ENCODE results near the gene NDC80. TPM values are rescaled to one million over a fixed set of nuclear protein-coding genes. Genes with fewer than 3 reads are reported as not detected.
A peak's percentile ranks its signal among the peaks of the same experiment; 100 is the strongest.

Gene NDC80
- total RNA-seq, 1 donor from 2014 or later, result 3.9 TPM

DNA sequence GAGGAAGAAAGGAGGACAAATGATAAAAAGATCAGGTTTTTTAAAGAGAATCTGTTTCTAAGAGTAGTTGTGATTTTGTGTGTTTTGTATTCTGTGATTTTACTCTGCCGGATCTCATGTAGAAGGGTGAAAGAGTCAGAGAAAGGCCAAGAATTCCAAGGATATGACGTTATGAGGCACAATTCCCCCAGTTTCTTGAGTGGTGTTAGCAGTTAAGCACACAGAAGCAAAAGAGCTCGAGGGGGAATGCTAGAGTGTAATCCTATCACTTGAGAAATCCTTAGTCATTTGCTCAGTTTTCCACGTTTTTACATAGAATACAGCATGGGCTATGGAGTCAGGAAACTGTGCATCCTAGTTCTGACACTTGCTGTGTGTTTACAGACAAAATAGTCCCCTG, 34.9 kb upstream of the NDC80 start:
- Histone ChIP-seq H3K4me1 (peaks cover 32% of the 10 kb centered on the region), H3K36me3 (no peaks in the 10 kb centered on the region), H3K27ac (peak overlapping the region; percentile 75), H3K4me3 (no peak overlapping the region), H3K27me3 (no peaks in the 10 kb centered on the region), H3K9me3 (no peaks in the 10 kb centered on the region)
- intact Hi-C loops (cut with DNase I), result no loop called here
- peak in 1 of 2 donors; percentile 34 for TF ChIP-seq POLR2AphosphoS5 (IDR thresholded peaks at IDR 0.05; ENCODE audit: insufficient read depth in 1 of 2, low read depth in 1 of 2)
- TF ChIP-seq, protein P1, sequence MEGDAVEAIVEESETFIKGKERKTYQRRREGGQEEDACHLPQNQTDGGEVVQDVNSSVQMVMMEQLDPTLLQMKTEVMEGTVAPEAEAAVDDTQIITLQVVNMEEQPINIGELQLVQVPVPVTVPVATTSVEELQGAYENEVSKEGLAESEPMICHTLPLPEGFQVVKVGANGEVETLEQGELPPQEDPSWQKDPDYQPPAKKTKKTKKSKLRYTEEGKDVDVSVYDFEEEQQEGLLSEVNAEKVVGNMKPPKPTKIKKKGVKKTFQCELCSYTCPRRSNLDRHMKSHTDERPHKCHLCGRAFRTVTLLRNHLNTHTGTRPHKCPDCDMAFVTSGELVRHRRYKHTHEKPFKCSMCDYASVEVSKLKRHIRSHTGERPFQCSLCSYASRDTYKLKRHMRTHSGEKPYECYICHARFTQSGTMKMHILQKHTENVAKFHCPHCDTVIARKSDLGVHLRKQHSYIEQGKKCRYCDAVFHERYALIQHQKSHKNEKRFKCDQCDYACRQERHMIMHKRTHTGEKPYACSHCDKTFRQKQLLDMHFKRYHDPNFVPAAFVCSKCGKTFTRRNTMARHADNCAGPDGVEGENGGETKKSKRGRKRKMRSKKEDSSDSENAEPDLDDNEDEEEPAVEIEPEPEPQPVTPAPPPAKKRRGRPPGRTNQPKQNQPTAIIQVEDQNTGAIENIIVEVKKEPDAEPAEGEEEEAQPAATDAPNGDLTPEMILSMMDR (IDR thresholded peaks at IDR 0.05), result no peak
- DNase-seq (ENCODE audit: extremely low spot score in 2 of 2), result no peak

DNA sequence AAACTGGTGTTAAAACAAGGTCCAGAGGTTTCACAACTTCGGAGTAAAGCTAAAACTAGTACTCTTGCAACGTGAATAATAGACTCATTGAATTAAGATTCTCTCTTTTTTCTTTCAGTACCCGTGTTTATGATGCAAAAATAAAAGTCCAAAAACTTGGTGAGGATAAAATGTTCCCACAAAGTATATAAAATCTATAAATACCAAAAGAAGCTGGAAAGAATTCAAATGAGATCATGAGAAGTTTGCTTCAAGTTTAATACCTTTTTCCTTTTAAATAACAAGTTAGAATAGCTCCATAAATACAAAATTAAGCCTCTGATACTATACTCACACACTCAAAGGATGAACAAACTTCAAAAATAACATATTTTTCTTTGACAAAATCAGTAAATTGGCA, 34.1 kb upstream of the NDC80 start:
- Histone ChIP-seq H3K4me1 (peaks cover 32% of the 10 kb centered on the region), H3K4me3 (no peak overlapping the region), H3K27me3 (no peaks in the 10 kb centered on the region), H3K27ac (peak overlapping the region; percentile 75), H3K36me3 (no peaks in the 10 kb centered on the region), H3K9me3 (no peaks in the 10 kb centered on the region)
- DNase-seq (ENCODE audit: extremely low spot score in 2 of 2), result no peak
- intact Hi-C loops (cut with DNase I), result no loop called here
- TF ChIP-seq POLR2A (IDR thresholded peaks at IDR 0.05) (no peak), POLR2AphosphoS5 (IDR thresholded peaks at IDR 0.05; ENCODE audit: insufficient read depth in 1 of 2, low read depth in 1 of 2) (no peak)
- TF ChIP-seq, protein P1 (IDR thresholded peaks at IDR 0.05), result no peak

DNA sequence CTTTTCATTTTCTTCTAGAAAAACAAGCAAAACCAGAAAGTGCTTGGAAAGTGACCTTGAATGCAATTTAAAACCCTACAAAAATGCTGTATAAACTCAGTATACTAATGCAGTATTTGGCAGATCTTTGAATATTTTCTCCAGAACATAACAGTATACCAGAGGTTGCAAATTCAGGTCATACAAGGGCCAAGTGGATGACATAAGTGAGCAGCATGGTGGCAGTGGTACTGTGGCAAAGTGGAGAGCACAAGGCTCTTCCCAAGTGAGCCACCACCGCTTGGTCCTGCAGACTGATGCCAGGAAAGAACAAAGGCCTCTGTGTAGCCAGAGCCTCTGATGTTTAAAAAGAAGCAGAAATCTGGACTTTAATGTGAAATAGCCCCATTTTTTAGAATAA, 33.1 kb upstream of the NDC80 start:
- intact Hi-C loops (cut with DNase I), result no loop called here
- Histone ChIP-seq H3K4me3 (no peak overlapping the region), H3K4me1 (peaks cover 32% of the 10 kb centered on the region), H3K27ac (peak overlapping the region; percentile 75), H3K27me3 (no peaks in the 10 kb centered on the region), H3K36me3 (no peaks in the 10 kb centered on the region), H3K9me3 (no peaks in the 10 kb centered on the region)
- DNase-seq (ENCODE audit: extremely low spot score in 2 of 2), result no peak
- TF ChIP-seq, protein P1 (IDR thresholded peaks at IDR 0.05), result no peak
- TF ChIP-seq POLR2A (IDR thresholded peaks at IDR 0.05) (no peak), POLR2AphosphoS5 (IDR thresholded peaks at IDR 0.05; ENCODE audit: insufficient read depth in 1 of 2, low read depth in 1 of 2) (no peak)

DNA sequence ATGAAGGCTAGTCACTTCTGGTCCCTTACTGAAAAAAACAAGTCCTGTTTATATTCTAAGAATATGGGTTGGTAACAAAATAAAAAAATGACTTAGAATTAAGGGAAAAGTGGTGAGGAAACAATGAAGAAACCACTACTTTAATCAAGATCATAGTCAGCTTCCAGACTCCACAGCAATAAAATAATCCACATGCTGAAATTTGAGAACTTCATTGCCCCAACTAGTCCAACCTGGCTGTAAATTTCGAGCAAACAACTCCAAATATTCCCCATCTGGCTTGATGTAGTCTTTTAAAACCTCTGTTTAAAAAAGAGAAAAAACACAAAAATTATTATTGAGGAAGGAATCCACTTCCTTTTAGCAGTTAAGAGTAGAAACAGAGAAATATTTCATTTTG, 32.5 kb upstream of the NDC80 start:
- peaks cover 0 to 5% of the 10 kb centered on the region in 2 donors for H3K36me3 ChIP-seq
- H3K27ac ChIP-seq, result peak overlapping the region; percentile 75
- TF ChIP-seq POLR2AphosphoS5 (IDR thresholded peaks at IDR 0.05; ENCODE audit: insufficient read depth in 1 of 2, low read depth in 1 of 2) (peak in 1 of 2 donors; percentile 12), POLR2A (IDR thresholded peaks at IDR 0.05) (no peak)
- no peaks in the 10 kb centered on the region for H3K27me3 ChIP-seq
- H3K9me3 ChIP-seq, result no peaks in the 10 kb centered on the region
- peaks cover 32% of the 10 kb centered on the region for H3K4me1 ChIP-seq
- DNase-seq (ENCODE audit: extremely low spot score in 2 of 2), result no peak
- no peak overlapping the region for H3K4me3 ChIP-seq
- intact Hi-C loops (cut with DNase I), result no loop called here

DNA sequence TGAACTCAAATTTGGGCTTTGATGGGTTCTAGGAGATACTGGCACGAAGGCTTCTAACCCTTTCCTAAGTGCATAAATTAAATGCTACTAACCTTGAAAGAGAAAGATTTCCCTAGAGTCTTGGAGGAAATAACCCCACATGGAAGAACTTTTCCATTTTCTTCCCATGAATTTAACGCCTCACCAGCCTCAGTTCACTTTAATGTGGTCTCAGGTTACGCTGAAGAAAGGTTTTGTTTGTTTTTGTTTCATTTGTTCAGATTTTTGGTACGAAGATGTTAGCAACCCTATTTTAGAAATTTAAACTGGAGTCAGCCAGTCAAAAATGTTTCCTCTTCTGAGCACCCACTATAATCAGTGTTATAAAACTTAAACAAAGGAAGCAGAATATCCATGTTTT, 30.8 kb upstream of the NDC80 start:
- DNase-seq (ENCODE audit: extremely low spot score in 2 of 2), result no peak
- H3K27ac ChIP-seq, result no peak overlapping the region
- no peak overlapping the region for H3K4me3 ChIP-seq
- H3K36me3 ChIP-seq, result peaks cover 0 to 13% of the 10 kb centered on the region in 2 donors
- H3K4me1 ChIP-seq, result peaks cover 28% of the 10 kb centered on the region
- no peaks in the 10 kb centered on the region for H3K9me3 ChIP-seq
- no peaks in the 10 kb centered on the region for H3K27me3 ChIP-seq
- no peak for TF ChIP-seq POLR2A (IDR thresholded peaks at IDR 0.05)
- no peak for TF ChIP-seq POLR2AphosphoS5 (IDR thresholded peaks at IDR 0.05; ENCODE audit: insufficient read depth in 1 of 2, low read depth in 1 of 2)
- TF ChIP-seq, protein P1 (IDR thresholded peaks at IDR 0.05), result no peak
- intact Hi-C loops (cut with DNase I), result no loop called here

All from vagina (tissue), 2 donors.